GM18519 (cell line): ENCODE measurements around the gene KSR2.

Source experiments
- ATAC-seq: cut with Tn5 transposase; IDR thresholded peaks from one replicate; pipeline ENCODE4 v1.9.1; 2021; ENCODE audit warnings: mild to moderate bottlenecking, moderate library complexity; ENCODE audit not compliant: unreplicated experiment, low FRiP score

Gene KSR2

GRCh38 chr12:117433878-117434277 lies 534.9 kb downstream of the KSR2 start:
- ATAC-seq = no peak

GRCh38 chr12:117430246-117430645 lies 538.5 kb downstream of the KSR2 start:
- no peak for ATAC-seq

DNA sequence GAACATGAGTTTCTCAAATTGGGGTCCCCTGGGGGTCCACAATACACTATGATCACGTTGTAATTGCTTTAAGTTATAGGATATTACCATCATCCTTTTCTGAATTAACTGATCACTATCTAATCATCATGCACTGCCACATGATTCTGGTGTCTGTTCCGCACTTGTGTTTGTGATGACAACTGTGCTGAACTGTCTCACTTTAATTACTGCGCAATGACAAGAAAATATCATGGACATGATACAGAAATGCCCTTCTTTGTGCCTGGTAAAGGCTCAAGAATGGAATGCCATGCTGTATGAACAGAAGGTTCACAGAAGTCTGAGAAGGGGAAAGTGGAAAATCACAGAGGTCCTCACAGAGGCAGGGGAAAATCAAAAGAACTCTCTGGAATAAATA lies 541.6 kb downstream of the KSR2 start:
- no peak for ATAC-seq

- no peak for ATAC-seq
These were observed 546.8 kb downstream of the KSR2 start for GRCh38 chr12:117421987-117422386.

- no peak for ATAC-seq
These were observed 547.6 kb downstream of the KSR2 start for GRCh38 chr12:117421068-117421752.

DNA sequence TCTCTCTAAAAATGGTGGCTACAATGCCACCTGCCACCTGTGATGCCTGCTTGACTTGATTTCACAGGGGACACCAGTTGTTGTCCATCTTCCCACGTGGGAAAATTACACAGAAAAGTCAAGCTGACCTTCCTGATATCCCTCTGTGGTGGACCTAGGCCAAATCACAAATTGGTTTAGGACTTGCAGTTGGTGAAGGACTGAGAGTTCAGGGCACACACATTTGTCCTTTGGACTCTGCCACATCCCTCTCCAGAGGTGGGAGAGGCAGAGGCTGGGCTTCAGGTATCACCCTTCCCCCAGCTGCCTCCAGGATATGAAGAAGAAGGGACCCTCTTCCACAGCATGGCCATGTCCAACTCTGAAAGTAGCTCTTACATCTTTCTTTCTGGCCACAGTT lies 551.8 kb downstream of the KSR2 start:
- ATAC-seq = no peak

- ATAC-seq = no peak
These were observed 556.2 kb downstream of the KSR2 start for GRCh38 chr12:117412465-117413188.

DNA sequence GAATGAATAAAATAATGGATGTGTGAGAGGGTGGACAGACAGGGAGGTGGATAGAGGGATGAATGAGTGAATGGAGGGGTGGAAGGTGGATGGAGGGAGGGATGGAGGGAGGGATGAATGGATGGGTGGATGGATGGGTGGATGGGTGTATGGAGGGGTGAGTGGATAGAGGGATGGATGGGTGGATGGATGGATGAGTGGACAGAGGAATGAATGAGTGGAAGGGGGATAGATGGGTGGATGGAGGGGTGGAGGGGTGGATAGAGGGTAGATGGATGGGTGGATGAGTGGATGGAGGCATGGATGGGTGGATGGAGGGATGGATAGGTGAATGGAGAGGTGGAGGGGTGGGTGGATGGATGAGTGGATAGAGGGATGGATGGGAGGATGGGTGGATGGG lies 559.5 kb downstream of the KSR2 start:
- ATAC-seq = no peak

DNA sequence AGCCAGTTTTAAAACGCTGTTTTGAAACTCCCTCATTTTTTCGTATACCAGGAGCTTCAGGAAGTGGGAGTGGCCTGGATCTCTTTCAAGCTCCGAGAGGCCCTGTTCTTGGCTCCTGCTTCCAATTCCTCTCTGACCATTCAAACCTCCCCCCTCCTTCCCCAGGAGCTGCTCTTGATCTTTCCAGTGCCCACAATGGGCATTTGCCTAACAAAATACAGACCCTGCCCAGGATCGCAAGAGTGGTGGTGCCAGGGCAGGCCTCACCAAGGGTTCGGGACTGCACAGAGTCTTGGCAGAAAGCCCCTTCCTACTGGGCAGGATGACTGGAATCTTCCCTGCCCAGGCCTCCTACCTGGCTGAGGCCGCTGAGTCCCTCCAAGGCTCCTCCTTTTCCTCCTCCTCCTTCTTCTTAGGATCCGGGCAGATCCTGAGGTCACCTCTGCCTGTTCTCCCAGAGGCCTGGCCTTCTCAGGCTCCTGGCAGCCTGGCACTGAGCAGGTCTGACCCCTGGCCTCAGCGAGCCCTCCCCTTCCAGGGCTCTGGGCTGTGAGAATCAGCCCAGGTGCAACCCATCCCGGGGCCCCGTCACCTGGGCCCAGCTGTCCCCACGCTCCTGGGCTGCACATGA lies 560.5 kb downstream of the KSR2 start:
- no peak for ATAC-seq

DNA sequence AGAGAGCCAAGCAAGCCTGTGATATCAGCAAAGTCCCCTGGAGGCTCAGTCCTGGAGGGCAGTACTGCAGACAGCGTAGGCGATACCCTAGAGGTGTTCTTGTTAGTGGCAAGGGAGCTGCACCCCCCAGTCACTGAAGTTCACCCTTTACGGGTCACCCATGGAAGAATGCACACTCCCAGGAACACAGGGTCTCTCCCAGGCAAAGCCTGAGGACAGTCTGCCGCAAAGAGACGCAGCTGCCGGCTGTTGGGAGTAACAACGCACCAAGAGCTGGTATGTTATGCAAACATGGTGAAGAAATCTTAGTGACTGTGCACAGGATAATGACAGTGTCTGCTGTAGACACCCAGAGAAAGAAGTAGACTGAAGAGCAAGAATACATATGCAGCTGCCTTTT lies 563.9 kb downstream of the KSR2 start:
- no peak for ATAC-seq

DNA sequence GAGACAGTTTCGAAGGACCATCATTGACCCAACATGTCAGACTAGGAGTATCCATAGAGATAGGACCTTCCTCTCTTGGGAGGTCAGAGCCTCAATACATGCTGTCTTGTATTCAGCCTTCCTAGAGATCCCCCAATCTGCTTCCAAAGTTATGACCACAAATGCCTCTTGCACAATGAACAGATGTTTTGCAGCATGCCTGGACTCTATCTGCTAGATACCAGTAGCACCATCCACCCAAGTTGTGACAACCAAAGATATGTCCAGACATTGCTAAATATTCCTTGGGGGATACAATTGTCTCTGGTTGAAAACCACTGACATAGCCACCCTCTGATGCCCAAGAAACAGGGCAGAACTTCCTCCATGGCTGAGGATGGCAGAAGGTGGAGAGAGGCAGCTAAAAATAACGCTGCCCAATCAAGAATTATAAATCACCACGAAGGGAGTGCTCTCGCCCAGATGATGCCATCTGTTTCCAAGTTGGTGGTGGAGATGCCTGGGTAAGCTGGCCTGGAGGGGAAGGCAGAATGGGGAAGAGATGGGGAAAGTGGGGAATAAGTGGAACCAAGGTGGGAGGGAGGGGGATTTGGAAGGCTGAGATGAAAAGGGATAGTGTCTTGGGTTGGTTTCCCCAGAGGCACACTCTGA lies 564.5 kb downstream of the KSR2 start:
- no peak for ATAC-seq

GRCh38 chr12:117403586-117404139 lies 565.1 kb downstream of the KSR2 start:
- no peak for ATAC-seq
